Uterus (tissue), 2 donors: ENCODE data around the gene UBE2R2.

Source experiments
- POLR2A ChIP-seq, 2 donors: fragments of 450-650 bp; IDR thresholded peaks; one replicate each; pipeline ENCODE4 v1.6.1; 2016; ENCODE audit warnings: antibody characterized with exemption in 2 of 2, mild to moderate bottlenecking in 1 of 2, moderate library complexity in 1 of 2
- TF ChIP-seq, protein P1 (sequence below), 4 experiments: fragments of 200-600 bp in 2 of 4; fragments of 450-650 bp in 2 of 4; sonication (generic) in 2 of 4; IDR thresholded peaks; one replicate each; pipeline ENCODE4 v1.5.1; 2016 to 2019; ENCODE audit warnings: antibody characterized with exemption in 4 of 4, mild to moderate bottlenecking in 2 of 4, moderate library complexity in 1 of 4

DNA sequence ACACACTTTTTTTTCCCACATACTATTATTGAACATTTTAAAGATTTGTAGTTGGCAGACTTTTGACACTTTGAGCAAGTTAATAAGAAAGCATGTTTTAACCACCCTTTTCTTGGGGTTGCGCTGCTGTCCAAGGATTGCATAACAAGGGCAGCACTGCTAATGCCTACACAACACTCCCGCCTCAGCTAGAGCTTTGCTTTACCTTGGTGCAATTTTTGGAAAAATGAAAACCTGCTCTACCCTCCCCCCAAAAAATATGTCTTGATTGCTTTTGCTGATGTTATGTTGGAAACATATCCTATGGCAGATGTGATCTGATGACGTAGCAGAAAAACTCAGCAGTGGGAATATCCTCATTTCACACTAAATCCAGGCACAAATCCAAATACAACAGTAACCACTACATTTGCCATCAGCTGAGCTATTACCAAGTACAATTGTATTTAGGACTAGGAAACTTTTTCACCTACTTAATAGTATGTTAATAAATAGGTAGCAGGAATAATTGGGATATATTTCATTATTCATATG is 51.5 kb downstream of the UBE2R2 start:
- TF ChIP-seq, protein P1, sequence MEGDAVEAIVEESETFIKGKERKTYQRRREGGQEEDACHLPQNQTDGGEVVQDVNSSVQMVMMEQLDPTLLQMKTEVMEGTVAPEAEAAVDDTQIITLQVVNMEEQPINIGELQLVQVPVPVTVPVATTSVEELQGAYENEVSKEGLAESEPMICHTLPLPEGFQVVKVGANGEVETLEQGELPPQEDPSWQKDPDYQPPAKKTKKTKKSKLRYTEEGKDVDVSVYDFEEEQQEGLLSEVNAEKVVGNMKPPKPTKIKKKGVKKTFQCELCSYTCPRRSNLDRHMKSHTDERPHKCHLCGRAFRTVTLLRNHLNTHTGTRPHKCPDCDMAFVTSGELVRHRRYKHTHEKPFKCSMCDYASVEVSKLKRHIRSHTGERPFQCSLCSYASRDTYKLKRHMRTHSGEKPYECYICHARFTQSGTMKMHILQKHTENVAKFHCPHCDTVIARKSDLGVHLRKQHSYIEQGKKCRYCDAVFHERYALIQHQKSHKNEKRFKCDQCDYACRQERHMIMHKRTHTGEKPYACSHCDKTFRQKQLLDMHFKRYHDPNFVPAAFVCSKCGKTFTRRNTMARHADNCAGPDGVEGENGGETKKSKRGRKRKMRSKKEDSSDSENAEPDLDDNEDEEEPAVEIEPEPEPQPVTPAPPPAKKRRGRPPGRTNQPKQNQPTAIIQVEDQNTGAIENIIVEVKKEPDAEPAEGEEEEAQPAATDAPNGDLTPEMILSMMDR (IDR thresholded peaks at IDR 0.05) = no peak
- no peak for TF ChIP-seq POLR2A (IDR thresholded peaks at IDR 0.05)
